AG04450 (cell line): ENCODE data around the gene ESR1. TPM values are rescaled to one million over a fixed set of nuclear protein-coding genes. Genes with fewer than 3 reads are reported as not detected.

Experiments used
- CTCF ChIA-PET: fragments of 300-600, 350-600 bp; formaldehyde crosslinking; extraction: SDS; loops from one replicate; lab custom pipeline; 2022; ENCODE audit warnings: antibody characterized with exemption, inconsistent platforms; lab: Charles Lee
- POLR2A ChIA-PET: fragments of 350-600 bp; formaldehyde crosslinking; extraction: SDS; loops from one replicate; lab custom pipeline; 2021; ENCODE audit warnings: antibody characterized with exemption, inconsistent platforms; lab: Yijun Ruan, JAX
- DNase-seq: peaks from one replicate; pipeline ENCODE4 v3.0.0-alpha.2; 2011; ENCODE audit warnings: low read depth, low spot score
- H3K27ac ChIP-seq: one replicate; pipeline ENCODE4 v1.5.1; 2012; ENCODE audit warnings: low read depth, low read length, control low read depth
- H3K27me3 ChIP-seq: one replicate; pipeline ENCODE4 v1.6.0; 2012; ENCODE audit warnings: low read length; ENCODE audit not compliant: control insufficient read depth, insufficient read depth
- H3K4me3 ChIP-seq: 2 replicates; pipeline ENCODE4 v1.5.1; 2011; ENCODE audit warnings: mild to moderate bottlenecking, low read depth, low read length, control low read depth
- H3K9me3 ChIP-seq: 2 replicates; pipeline ENCODE4 v1.5.1; 2012; ENCODE audit warnings: low read length; ENCODE audit not compliant: control insufficient read depth, insufficient read depth
- CTCF ChIP-seq: IDR thresholded peaks from 2 replicates; pipeline ENCODE4 v1.5.1; 2011; ENCODE audit warnings: low read depth, low read length, control low read depth, inconsistent platforms
- polyA plus RNA-seq: library from polyadenylated mRNA; depleted of rRNA; stranded (reverse); fragments of >200 nt; gene quantifications from 2 replicates; pipeline ENCODE4 v1.2.3, GENCODE V29; 2011

Gene ESR1
- polyA plus RNA-seq, 1 experiment, result 0.02 TPM

DNA sequence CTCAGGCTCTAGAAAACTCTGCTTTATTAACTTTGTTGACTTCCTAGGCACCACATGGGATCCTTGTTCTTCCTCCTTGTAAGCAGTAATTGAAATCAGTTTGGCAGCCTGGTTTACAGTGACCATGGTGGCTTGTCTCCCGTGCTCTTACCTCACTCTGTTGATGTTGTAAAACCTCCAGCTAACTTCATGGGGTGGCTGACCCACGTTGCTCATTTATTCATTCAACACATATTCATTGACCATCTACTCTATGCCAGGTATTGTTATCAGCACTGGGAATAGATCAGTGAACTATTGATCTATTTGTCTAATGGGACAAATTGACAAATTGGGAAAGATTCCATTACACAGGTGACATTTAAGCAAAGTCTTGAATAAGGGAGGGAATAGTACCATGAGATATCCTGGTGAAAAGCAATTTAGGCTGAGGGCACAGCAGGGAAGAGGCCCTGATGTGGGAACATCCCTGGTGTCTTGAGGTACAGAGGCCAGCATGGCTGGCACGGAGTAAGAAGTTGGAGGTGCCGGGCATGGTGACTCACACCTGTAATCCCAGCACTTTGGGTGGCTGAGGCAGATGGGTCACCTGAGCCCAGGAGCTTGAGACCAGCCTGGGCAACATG, 19.1 kb downstream of the ESR1 start:
- Histone ChIP-seq H3K9me3 (no peaks in the 10 kb centered on the region), H3K27me3 (no peaks in the 10 kb centered on the region), H3K27ac (no peak overlapping the region), H3K4me3 (no peak overlapping the region)
- ChIA-PET CTCF (no interaction called here), POLR2A (no interaction called here)
- no peak for TF ChIP-seq CTCF
- DNase-seq, result no peak

GRCh38 chr6:151832710-151833109, 25.2 kb downstream of the ESR1 start:
- Histone ChIP-seq H3K9me3 (no peaks in the 10 kb centered on the region), H3K4me3 (no peak overlapping the region), H3K27ac (no peak overlapping the region), H3K27me3 (no peaks in the 10 kb centered on the region)
- ChIA-PET POLR2A (no interaction called here), CTCF (no interaction called here)
- no peak for DNase-seq
- no peak for TF ChIP-seq CTCF

- Histone ChIP-seq H3K27ac (no peak overlapping the region), H3K9me3 (no peaks in the 10 kb centered on the region), H3K27me3 (no peaks in the 10 kb centered on the region), H3K4me3 (no peak overlapping the region)
- TF ChIP-seq CTCF, result no peak
- ChIA-PET POLR2A (no interaction called here), CTCF (no interaction called here)
- no peak for DNase-seq
Observed at GRCh38 chr6:151835396-151835795, 27.9 kb downstream of the ESR1 start.

GRCh38 chr6:151837223-151837622, 29.7 kb downstream of the ESR1 start:
- TF ChIP-seq CTCF, result no peak
- Histone ChIP-seq H3K4me3 (no peak overlapping the region), H3K27ac (no peak overlapping the region), H3K9me3 (no peaks in the 10 kb centered on the region), H3K27me3 (no peaks in the 10 kb centered on the region)
- DNase-seq, result no peak
- CTCF ChIA-PET, result no interaction called here
- POLR2A ChIA-PET, result no interaction called here

GRCh38 chr6:151842816-151843215, 35.3 kb downstream of the ESR1 start:
- no peaks in the 10 kb centered on the region for H3K27me3 ChIP-seq
- H3K4me3 ChIP-seq, result no peak overlapping the region
- no peak for TF ChIP-seq CTCF
- DNase-seq, result no peak
- H3K9me3 ChIP-seq, result no peaks in the 10 kb centered on the region
- H3K27ac ChIP-seq, result no peak overlapping the region
- POLR2A ChIA-PET, result no interaction called here
- CTCF ChIA-PET, result no interaction called here
